Esophagus squamous epithelium (tissue), 4 donors: Measurements from ENCODE around the gene TMEM234.

Source experiments
- CTCF ChIP-seq, 6 experiments: fragments of 450-650 bp in 4 of 6; fragments of 200-600 bp in 2 of 6; sonication (generic) in 2 of 6; IDR thresholded peaks; one replicate each; pipeline ENCODE4 v1.5.1; 2016 to 2019; ENCODE audit warnings: antibody characterized with exemption in 6 of 6, mild to moderate bottlenecking in 4 of 6, moderate library complexity in 4 of 6
- POLR2A ChIP-seq, 4 donors: fragments of 450-650 bp; IDR thresholded peaks; one replicate each; pipeline ENCODE4 v1.6.1; 2017; ENCODE audit warnings: antibody characterized with exemption in 4 of 4, mild to moderate bottlenecking in 4 of 4, moderate library complexity in 3 of 4

DNA sequence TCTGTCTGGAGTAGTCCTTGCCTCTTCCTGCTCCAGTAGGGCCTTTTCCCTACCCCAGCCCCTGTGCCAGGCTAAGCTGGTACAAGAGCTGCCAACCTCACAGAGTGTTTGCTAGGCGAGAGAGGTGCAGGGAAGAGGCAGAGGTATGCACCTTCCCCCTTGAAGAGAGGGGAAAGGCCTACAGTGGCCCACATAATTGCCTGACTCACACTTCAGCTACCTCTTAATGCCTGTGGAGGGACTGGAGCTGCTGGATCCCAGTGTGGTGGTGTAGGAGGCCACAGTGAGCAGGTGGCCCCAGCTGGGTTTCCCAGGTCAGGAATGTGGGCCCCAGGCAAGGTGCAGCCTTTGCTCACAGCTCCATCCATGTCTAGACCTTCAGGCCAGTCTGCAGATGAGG is 25.1 kb downstream of the TMEM234 start:
- TF ChIP-seq CTCF (IDR thresholded peaks at IDR 0.05) (no peak), POLR2A (IDR thresholded peaks at IDR 0.05) (no peak)
